Activated CD8-positive, alpha-beta memory T cell treated with anti-CD3 and anti-CD28 coated beads, Interleukin-2, amount 50 U/mL, for 1 hour (primary cell): ENCODE results near the gene ESPNL.

Experiments
- DNase-seq: peaks from one replicate; pipeline ENCODE4 v3.0.0-alpha.2; 2020; ENCODE audit errors: extremely low read depth

The ESPNL gene

DNA sequence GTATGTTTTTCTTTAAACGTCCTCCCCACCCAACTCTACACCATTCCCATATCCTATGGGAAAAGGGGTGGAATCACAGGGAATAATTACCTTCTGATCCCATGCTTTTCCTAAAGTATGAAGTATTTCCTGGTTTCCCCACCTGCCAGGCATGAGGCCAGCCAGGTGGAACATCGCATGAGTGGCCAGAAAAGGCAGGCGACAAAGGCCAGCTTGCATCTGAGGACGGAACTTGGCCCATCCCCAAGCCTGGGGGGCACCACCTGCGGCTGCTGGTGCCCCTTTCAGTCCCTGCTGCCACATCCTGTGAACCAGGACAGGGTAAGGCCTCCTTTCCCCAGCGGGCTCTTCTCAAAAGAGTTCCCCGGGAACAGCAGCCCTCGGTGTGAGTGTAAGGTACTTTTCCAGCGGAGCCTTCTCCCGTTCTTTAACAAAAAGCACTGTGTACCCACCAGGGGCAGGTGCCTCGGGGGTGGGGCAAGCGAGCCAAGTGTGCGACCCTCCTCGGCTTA is 57.4 kb downstream of the ESPNL start:
- DNase-seq = no peak

DNA sequence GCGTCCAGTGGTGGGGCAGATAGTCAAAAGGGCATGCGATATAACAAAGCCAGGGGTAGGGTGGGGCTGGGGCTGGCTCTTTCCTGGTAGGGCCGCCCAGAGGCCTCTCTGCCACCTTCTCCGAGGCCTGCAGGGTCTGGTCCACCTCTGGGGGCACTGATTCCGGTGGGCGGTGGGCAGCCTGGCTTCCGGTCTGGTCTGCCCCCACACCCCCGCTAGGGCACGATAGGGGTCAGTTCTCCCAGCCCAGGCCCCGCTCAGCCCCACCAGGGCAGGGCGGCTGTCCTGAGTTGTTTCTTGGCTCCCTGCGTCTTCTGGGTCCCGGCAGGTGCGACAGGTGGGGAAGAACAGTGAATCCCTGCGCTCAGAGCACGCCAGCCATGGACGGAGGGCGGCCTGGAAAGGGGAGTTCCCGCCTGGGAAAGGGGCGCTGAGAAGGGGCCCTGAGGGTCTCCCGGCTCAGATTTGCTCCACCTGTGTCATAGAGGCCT is 57.9 kb downstream of the ESPNL start:
- no peak for DNase-seq

DNA sequence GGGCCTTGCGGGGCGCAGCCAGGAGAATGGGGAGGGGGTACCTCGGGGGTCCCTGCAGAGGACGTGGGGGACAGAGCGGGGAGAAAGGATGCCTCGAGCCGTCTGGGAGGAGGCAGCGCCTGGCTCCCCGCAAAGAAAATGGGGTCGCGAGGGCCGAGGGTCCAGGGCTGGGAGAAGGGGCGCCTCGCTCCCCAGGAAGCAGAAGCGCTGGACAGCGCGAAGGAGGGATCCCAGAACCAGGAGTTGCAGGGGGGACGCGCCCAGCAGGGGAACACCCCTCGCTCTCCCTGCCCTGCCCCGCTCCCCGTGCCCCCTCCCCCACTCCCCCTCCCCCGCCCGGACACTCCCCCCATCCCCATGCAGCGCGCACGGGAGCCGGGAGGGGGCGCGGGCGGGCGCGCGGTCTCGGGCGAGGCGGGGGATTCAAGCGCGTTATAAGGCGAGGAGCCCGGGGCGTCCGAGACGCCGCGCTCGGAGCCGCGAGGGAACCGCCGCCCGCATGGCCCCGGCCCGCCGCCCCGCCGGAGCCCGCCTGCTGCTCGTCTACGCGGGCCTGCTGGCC is 58.5 kb downstream of the ESPNL start, which contains the start of gene ERFE:
Gene ERFE (plus strand): TSS at position 462 of the 562 bp plus-strand sequence. CDS start 38 bp downstream, at position 500.
- no peak for DNase-seq

DNA sequence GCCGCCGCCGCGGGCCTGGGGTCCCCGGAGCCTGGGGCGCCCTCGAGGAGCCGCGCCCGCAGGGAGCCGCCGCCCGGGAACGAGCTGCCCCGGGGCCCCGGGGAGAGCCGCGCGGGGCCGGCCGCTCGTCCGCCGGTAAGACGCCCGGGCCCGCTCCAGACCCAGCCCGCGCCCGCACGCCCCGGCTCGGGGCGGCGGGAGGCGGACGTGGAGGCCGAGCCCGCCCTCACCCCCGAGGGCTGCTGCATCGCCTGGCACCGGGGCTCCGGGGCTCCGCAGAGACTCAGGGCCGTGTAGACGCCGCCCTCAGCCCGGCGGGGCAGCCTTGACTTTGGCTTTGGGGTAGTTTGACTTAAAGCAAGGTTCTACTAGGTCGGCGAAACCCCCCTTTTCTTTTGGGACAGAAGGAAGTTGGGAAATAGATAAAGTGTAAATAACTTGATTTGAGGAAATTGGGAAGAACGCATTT is 59.0 kb downstream of the ESPNL start:
- DNase-seq = no peak

DNA sequence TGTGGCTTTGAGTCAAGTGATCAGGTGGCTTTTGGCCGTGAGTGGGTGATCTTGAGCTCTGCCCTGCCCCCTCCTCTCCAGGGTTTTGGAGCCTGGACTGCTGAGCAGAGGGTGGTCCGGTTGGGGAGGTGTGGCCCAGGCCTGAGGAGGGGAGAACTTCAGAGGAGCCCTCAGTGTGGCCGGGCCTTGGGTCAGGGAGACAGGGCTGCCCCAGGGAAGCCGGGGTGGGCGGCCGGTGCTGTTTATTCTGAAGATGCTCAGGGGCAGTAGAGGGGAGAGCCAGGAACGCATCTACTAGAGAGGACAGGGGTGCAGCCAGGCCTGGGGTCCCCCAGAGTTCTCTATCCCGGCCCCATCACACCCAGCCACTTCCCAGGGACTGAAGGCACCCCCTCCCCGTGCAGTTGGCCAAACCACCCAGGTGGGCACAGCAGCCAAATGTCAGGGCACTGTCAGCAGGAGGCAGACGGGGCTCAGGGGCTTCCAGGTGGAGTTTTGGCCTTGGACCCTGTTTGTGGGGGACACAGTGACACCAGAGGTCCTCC is 59.6 kb downstream of the ESPNL start:
- DNase-seq = no peak

DNA sequence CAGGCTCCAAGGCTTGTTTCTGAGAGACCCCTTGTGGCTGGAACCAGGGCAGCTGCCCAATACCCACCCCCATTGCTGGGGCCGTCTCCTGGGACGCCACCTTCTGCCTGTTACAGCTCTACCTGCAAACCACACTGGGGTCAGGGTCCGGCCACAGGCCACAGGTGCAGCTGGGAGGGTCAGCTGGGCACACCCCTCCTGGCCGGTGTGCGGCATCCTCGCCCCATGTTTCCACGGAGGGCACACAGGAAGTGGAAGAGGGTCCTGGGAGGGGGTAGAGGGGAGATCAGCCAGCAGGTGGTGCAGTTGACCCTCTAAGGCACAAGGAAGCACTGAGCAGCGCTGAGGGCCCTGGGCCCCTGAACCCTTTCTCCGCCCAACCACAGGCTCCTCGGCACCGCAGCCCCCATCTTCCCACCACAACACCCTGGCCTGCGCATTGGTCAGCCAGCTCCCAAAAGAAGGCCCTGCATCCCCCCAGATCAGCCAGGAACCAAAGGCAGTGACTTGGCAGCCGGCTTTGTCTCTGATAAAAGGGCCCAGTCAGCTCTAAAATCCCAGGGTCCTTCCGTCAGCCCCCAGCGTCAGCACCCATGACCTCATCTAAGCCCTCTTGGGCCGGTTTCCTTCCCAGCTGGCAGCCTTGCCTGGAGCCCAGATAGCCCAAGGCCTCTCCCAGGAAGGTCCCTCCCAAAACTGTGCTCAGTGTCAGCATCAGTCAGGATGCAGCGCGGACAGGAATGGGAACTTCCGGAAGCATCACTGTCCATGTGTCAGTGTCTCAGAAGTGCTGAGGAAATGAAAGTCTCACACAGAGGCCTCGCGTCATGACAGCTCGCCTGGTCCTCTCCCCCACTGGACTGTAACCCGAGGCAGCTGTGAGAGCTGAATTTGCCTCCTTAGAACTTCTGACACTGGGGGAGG is 60.3 kb downstream of the ESPNL start:
- no peak for DNase-seq

DNA sequence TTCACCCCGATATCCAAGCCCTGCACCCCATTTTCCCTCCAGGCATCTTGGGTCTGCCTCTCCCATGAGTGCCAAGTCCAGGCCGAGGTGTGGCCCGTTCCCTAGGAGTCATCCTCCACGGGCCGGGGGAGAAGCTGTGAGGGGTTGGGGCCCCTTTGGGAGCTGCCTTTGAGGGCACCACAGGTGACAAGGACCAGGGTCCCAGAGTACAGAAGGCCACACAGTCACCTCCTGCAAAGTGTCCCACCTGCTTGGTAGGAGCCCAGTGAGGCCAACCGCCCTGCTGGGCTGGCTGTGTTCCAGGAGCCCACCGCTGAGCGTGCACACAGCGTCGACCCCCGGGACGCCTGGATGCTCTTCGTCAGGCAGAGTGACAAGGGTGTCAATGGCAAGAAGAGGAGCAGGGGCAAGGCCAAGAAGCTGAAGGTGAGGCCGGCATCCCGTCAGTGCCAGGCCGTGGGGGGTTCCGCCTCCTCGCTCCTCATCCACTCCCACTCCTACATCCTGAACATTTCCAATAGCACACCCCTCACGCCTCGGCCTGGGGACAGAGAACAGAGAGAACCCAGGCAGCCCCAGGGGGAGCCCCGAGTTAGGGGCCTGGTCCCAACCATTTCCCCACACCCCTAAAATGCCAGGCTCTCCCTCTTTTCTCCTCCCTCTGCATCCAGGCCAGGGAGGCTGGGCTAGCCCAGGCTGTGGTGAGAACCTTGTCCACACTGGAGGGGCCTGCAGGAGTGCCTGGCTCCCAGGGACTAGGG is 61.3 kb downstream of the ESPNL start:
- DNase-seq = no peak

DNA sequence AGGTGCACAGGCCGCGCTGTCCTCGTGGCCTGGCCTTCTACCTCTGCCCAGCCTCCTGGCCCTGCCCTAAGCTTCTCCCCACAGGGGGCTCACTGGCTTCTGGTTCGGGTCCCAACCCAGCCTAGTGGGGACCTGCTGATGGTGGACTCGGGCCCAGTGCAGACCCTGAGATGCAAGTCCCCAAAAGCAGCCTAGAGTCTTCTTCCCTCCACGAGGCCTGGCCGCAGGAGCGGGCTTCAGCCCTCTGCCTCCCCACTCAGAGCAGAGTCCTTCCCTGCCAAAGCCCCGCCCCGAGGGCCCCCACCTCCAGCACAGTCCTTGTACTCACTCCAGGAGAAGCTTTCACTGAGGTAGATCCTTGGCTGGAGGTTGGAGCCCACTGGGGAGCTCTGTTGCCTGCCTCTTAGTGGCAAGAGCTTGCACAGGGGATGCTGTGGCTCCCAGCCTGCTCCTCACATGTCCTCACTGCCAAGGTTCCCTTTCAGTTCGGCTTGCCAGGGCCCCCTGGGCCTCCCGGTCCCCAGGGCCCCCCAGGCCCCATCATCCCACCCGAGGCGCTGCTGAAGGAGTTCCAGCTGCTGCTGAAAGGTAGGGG is 62.2 kb downstream of the ESPNL start:
- DNase-seq = no peak

DNA sequence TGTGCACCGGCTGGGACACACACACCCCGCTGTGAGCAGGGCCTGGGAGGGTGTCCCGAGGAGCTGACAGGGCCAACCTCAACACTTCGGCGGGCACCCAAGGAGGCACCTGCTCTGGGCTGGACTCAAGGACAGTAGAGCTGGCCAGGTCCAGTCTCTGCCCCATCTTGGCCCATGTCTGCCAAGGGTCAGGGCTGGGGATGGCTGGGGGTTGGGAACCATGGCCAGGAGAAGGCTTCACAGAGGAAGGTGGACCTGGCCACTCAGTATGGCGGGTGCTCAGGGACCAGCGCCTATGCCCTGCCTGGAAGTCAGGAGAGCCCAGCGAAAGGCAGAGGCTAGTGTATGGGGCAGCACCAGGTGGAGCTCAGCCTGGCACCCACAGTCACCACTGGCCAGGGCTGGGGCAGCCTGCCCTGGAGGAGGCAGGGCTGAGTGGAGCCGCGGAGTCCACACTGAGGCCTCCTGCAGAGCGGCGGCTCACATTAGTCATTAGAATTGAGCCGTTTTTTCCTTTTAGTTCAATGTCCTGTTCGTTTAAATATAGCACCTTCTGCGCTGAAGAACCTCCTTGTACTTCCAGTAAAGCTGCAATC is 62.8 kb downstream of the ESPNL start:
- DNase-seq = no peak

DNA sequence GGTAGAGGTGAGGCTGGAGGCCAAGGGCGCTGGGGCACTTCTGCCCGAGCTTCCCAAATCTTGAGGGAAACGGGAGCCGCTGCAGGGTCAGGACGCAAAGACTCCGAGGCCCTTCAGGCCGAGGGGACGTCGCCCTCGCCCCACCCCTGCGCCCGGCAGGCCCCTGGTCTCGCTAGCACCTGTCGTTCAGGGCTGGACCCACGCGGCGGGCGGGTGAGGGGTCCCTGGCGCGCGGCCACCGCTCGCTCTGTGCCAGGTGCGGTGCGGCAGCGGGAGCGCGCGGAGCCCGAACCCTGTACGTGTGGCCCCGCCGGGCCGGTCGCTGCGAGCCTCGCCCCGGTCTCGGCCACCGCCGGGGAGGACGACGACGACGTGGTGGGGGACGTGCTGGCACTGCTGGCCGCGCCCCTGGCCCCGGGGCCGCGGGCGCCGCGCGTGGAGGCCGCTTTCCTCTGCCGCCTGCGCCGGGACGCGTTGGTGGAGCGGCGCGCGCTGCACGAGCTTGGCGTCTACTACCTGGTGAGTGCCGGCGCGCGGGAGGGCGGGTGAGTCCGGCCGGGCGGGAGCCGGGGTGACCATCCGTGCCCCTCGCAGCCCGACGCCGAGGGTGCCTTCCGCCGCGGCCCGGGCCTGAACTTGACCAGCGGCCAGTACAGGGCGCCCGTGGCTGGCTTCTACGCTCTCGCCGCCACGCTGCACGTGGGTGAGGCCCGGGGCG is 63.5 kb downstream of the ESPNL start:
- DNase-seq = no peak

DNA sequence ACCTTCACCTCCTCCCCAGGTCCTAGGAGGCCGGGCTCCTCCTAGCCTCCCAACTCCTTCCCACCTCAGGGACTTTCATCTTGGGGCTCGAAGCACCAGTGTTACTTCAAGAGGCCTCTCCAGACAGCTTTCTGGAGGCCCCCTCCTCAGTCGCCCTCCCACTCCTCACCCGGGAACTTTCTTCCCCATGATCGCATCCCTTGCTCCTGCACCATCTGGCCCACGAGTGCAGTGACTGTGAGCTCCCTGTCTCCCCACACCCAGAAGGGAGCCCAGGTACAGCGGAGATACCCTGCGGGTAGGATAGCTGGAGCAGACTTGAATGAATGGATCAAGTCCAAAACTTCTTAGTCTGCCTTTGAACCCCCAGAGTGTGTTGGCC is 64.8 kb downstream of the ESPNL start:
- DNase-seq = no peak

DNA sequence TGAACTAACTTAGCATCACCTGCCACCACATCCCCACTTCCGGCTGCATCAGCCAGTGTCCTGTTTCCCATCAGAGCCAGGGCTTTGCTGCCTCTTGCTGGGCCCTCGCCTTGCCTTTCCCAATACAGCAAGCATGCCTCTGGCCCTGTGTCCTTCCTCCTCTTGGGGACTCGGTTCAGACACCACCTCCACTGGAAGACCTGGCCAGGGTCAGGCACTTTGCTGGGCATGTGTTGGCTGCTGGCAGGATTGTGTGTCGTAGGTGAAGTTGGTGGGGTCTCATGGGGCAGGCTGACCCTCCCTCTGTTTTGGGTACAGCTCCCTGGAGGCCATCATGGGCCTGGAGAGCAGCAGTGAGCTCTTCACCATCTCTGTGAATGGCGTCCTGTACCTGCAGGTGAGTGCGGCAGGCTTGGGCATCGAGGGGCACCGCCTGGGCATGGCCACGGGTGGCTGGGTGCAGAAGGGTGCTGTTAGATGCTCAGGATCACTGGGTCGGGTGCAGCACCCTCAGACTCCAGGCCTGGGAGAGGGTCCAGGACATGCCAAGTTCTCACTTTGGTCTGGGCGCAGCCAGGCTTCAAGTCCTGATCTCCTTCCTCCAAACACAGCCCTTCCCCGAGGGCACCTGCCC is 65.3 kb downstream of the ESPNL start:
- DNase-seq = no peak

DNA sequence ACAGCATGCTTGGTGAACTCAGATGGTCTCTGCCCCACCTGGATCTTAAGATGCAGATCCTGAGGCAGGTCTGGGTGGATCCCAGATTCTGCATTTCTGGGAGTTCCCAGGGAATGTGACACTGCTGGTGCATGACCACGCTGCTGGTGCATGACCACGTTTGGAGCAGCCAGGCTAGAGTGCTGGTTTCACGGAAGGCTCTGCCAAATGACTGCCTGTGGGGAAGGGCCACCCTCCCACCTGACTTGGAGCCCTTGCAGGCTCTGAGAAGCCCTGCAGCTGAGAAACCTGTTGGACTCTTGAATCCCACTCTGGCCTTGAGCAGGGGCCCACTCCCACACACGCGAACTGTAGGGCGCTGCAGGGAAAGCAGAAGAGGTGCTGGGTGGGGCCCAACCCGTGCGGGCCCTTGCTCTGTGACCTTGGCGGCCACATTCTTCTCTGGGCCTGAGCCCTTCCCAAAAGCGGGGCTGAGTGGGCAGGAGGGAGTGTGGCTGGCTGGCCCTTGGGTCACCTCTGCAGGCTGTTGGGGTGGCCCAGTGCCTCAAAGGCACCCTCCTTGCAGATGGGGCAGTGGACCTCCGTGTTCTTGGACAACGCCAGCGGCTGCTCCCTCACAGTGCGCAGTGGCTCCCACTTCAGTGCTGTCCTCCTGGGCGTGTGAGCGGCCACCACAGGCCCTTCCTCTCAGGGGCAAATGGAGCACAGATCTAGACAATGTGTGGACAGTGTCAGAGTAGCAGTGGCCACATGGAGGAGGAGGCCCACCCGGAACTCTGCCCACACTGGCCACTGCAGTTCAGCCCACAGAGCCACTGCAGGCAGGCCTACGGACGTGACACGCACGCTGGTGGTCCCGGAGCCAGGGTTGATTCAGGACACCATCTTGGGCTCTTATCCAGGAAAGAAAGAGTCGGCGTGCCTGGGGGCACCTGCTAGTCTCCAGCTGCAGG is 66.5 kb downstream of the ESPNL start:
- no peak for DNase-seq

DNA sequence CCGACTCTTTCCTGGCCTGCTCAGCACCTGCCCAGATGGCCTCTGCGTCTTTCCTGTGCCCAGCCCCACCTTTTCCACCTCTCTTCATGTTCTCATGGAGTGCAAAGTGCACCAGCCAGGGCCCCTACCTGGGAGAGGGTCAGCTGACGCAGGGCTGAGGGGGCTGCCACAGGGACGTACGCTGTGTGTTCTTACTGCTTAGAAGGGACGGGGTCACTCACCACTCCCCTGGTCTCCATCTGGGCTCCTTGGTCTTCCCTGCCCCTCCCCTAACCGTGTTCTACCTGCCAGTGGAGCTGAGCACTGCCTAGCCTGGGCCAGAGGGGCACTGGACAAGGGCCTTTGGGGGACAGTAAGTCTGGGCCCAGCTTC is 67.2 kb downstream of the ESPNL start:
- no peak for DNase-seq

DNA sequence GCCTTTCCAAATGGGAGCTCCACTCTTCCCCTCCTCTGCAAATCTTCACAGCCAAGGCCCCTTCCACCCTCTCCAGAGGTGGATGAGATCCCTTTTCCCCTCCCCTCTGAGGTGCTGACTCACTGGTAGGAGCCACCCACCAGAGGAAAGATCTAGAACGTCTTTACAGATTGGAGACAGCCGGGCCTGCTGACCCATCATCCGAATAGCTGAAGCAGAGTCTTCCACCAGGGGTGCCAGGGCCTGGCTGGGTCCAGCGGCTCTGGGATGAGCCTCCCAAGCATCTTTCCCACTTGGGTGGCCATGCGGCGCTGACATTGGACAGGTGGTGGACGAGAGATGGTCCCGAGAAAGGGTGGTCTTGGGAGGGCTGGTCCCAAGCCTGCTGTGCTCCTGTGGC is 67.6 kb downstream of the ESPNL start:
- no peak for DNase-seq

DNA sequence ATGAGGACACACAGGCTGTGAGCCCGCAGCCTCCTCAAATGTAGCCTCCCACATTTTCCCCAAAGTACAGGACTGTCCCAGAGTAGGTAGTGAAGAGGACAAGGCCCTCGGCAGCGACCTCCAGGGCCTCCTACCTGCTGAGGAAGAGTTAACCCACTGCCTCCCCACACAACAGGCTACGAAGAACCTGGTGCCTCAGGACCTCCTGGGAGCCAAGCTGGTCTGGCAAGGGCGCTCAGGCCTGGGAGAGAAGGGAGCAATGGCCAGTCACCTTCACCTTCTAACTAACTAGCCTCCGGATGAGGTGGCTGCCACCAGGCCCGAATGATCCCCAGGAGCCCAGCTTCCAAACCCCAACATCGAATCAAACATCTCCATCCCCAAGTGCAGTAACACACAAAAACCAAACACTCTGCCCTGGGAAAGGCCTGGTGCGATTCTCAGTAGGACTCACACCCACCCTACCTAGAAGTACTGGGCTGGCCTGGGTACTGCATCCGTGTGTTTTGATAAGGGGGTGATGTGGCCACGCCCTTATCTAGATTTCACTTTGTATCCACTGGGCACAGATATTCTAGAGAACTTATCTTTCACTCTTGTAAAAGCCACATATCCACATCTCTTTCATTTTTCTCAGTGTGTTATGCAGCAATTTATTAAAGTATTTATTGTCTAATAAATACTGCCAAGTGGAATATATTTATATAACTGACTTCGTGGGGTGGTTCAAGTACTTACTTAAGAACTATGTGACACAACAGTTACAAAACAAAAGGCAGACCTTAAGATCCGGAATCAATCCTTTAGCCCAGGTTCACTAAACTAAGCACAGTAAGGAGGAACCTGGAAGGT is 68.3 kb downstream of the ESPNL start:
- DNase-seq = no peak

DNA sequence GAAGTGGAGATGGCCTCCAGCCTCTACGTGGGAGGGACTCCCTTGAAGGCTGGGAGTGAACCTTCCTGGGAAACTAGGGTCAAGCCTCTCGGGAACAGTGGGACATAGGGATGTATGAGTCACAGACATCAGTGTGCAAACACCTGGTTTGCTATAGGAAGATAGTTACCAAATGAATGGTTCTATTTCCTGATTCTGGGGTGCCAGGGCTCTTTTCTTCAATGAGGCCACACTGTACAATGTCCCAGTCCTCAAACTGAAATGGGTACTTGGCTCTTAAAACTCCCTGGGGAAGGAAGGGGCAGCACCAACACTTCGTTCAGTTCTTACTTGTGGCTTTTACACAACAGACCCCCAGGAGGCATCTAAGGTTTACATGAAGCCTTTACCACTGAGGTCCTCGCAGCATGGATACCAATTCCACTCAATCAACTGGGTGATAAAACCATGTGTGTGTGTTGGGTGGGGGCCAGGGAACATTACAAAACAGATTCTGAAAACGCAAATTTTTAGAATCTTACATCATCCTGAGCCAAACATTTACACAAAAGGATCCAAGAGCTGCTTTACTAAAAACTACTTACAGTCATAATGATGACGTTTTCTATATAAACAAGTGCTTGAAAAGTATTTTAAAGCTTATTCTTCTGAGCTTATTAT is 69.0 kb downstream of the ESPNL start:
- DNase-seq = no peak
